HepG2 (cell line): Measurements from ENCODE around the gene ATP6V0D1. TPM values are rescaled to one million over a fixed set of nuclear protein-coding genes. Genes with fewer than 3 reads are reported as not detected.

Experiments used
- AKAP8 ChIP-seq: sonication (generic); formaldehyde crosslinking; IDR thresholded peaks from 2 replicates; pipeline ENCODE4 v1.5.1; 2020; ENCODE audit warnings: mild to moderate bottlenecking, missing genetic modification reagents
- ASH2L ChIP-seq: fragments of 300-600, 200-600 bp; sonication (generic); IDR thresholded peaks from 2 replicates; pipeline ENCODE4 v1.7.0; 2017; ENCODE audit warnings: low read depth, mild to moderate bottlenecking, moderate library complexity, mixed read lengths, low read length; ENCODE audit not compliant: insufficient read length
- DNMT1 ChIP-seq: sonication (generic); formaldehyde crosslinking; IDR thresholded peaks from 2 replicates; pipeline ENCODE4 v1.5.1; 2020; ENCODE audit warnings: mild to moderate bottlenecking, missing genetic modification reagents
- DR1 ChIP-seq: sonication (generic); formaldehyde crosslinking; IDR thresholded peaks from 2 replicates; pipeline ENCODE4 v1.8.0; 2021; ENCODE audit warnings: mild to moderate bottlenecking, missing genetic modification reagents, inconsistent platforms
- FOXC1 ChIP-seq: sonication (generic); formaldehyde crosslinking; IDR thresholded peaks from 2 replicates; pipeline ENCODE4 v1.8.0; 2022; ENCODE audit warnings: mild to moderate bottlenecking, missing genetic modification reagents, borderline replicate concordance
- HNRNPL ChIP-seq: fragments of 200-400 bp; formaldehyde crosslinking; IDR thresholded peaks from 2 replicates; pipeline ENCODE4 v1.6.1; 2017; ENCODE audit warnings: mild to moderate bottlenecking, low read depth, low read length
- JARID2 ChIP-seq: sonication (generic); formaldehyde crosslinking; IDR thresholded peaks from 2 replicates; pipeline ENCODE4 v1.8.1; 2023; ENCODE audit warnings: missing genetic modification reagents, inconsistent platforms; ENCODE audit not compliant: insufficient replicate concordance
- JUN ChIP-seq: sonication (generic); formaldehyde crosslinking; IDR thresholded peaks from 2 replicates; pipeline ENCODE4 v1.4.0; 2020; ENCODE audit warnings: mild to moderate bottlenecking, missing genetic modification reagents
- NR2C2 ChIP-seq: sonication (generic); formaldehyde crosslinking; IDR thresholded peaks from 2 replicates; pipeline ENCODE4 v1.4.0; 2020; ENCODE audit warnings: missing genetic modification reagents, mild to moderate bottlenecking, moderate library complexity, borderline replicate concordance
- SP2 ChIP-seq: sonication (generic); formaldehyde crosslinking; IDR thresholded peaks from 2 replicates; pipeline ENCODE4 v1.5.1; 2020; ENCODE audit warnings: mild to moderate bottlenecking, missing genetic modification reagents
- SP5 ChIP-seq: IDR thresholded peaks from 2 replicates; pipeline ENCODE4 v1.6.1; 2016; ENCODE audit warnings: low read depth, borderline replicate concordance
- XBP1 ChIP-seq: sonication (generic); formaldehyde crosslinking; IDR thresholded peaks from 2 replicates; pipeline ENCODE4 v1.5.0; 2020; ENCODE audit warnings: missing genetic modification reagents
- ZMAT3 ChIP-seq: sonication (generic); formaldehyde crosslinking; conservative IDR thresholded peaks from 2 replicates; pipeline ENCODE4 v1.7.0; 2021; ENCODE audit warnings: missing genetic modification reagents
- ZNF124 ChIP-seq: sonication (generic); formaldehyde crosslinking; IDR thresholded peaks from 2 replicates; pipeline ENCODE4 v1.4.0; 2020; ENCODE audit warnings: missing genetic modification reagents
- ZNF333 ChIP-seq: sonication (generic); formaldehyde crosslinking; IDR thresholded peaks from 2 replicates; pipeline ENCODE4 v1.4.0; 2020; ENCODE audit warnings: mild to moderate bottlenecking, missing genetic modification reagents, borderline replicate concordance
- ZNF432 ChIP-seq: sonication (generic); formaldehyde crosslinking; IDR thresholded peaks from 2 replicates; pipeline ENCODE4 v1.5.0; 2020; ENCODE audit warnings: missing genetic modification reagents, mild to moderate bottlenecking, borderline replicate concordance
- ZNF547 ChIP-seq: sonication (generic); formaldehyde crosslinking; IDR thresholded peaks from 2 replicates; pipeline ENCODE4 v1.5.1; 2020; ENCODE audit warnings: mild to moderate bottlenecking, missing genetic modification reagents
- ZNF557 ChIP-seq: sonication (generic); formaldehyde crosslinking; IDR thresholded peaks from 2 replicates; pipeline ENCODE4 v1.4.0; 2020; ENCODE audit warnings: missing genetic modification reagents
- ZNF569 ChIP-seq: sonication (generic); formaldehyde crosslinking; IDR thresholded peaks from 2 replicates; pipeline ENCODE4 v1.5.0; 2020; ENCODE audit warnings: mild to moderate bottlenecking, missing genetic modification reagents, moderate library complexity, borderline replicate concordance
- ZNF777 ChIP-seq: sonication (generic); formaldehyde crosslinking; IDR thresholded peaks from 2 replicates; pipeline ENCODE4 v1.4.0; 2020; ENCODE audit warnings: missing genetic modification reagents
- ZNF792 ChIP-seq: IDR thresholded peaks from 2 replicates; pipeline ENCODE4 v1.6.1; 2016
- polyA plus RNA-seq, 8 experiments: library from polyadenylated mRNA; depleted of rRNA in 3 of 8; stranded (reverse) in 7 of 8; unstranded in 1 of 8; fragments of >200 nt; fragmentation: Illumina TruSeq in 4 of 8; extraction: Trizol in 4 of 8; gene quantifications; 2 replicates each; pipeline versions ENCODE4 v1.2.1 to v1.2.3, GENCODE V29; 2011 to 2016; ENCODE audit warnings: low read depth in 4 of 8, missing spikeins in 1 of 8, mixed read lengths in 1 of 8; ENCODE audit not compliant: insufficient read depth in 1 of 8
- total RNA-seq, 5 experiments: library from RNA; depleted of rRNA; stranded (reverse); fragments of >200 nt; fragmentation: Illumina TruSeq; extraction: Trizol; gene quantifications; 2 replicates each; pipeline ENCODE4 v1.2.3, GENCODE V29; 2016; ENCODE audit warnings: low read depth in 1 of 5
- TF ChIP-seq, protein P1 (sequence below): sonication (generic); formaldehyde crosslinking; conservative IDR thresholded peaks from 2 replicates; pipeline ENCODE4 v1.8.1; 2023; ENCODE audit warnings: missing genetic modification reagents
- TF ChIP-seq, protein P2 (sequence below): sonication (generic); formaldehyde crosslinking; IDR thresholded peaks from 2 replicates; pipeline ENCODE4 v1.8.0; 2022; ENCODE audit warnings: low read depth, missing genetic modification reagents
- TF ChIP-seq, protein P3 (sequence below): IDR thresholded peaks from 2 replicates; pipeline ENCODE4 v1.6.1; 2012; ENCODE audit warnings: inconsistent platforms
- TF ChIP-seq, protein P4 (sequence below): IDR thresholded peaks from 2 replicates; pipeline ENCODE4 v1.6.1; 2016; ENCODE audit warnings: missing genetic modification reagents, missing compliant biosample characterization
- TF ChIP-seq, protein P5 (sequence below): IDR thresholded peaks from 2 replicates; pipeline ENCODE4 v1.6.1; 2016; ENCODE audit warnings: mild to moderate bottlenecking

Gene ATP6V0D1
- total and polyA plus RNA-seq, 2 of the 13 experiments (the other 11 are each of a cell fraction or from before 2014, with no cell fraction given) = 51.1 to 61.3 TPM

DNA sequence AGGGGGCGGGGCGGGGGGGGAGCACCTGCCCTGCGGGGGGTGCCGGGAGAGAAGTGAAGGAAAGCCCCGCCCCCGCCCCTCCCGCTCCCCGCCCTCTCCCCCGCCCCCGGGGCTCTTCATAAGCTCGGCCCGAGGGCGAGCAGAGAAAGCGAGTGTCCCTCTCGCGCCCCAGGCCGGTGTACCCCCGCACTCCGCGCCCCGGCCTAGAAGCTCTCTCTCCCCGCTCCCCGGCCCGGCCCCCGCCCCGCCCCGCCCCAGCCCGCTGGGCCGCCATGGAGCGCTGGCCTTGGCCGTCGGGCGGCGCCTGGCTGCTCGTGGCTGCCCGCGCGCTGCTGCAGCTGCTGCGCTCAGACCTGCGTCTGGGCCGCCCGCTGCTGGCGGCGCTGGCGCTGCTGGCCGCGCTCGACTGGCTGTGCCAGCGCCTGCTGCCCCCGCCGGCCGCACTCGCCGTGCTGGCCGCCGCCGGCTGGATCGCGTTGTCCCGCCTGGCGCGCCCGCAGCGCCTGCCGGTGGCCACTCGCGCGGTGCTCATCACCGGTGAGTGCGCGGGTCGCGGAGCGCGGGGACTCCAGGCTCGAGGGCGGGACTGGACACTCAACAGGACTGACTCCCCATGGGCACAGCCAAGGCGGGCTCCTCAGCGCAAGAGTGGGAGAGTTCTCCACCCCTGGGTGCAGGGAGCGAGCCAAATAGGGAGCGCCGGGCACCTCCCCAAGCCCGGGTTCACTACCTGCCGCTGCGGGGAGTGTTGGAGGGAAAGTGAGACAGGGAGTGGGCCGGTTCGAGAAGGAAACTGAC lies 49.8 kb downstream of the ATP6V0D1 start, which contains the start of gene HSD11B2 (continued):
- TF ChIP-seq ZNF569 (CRISPR knock-in tag) (0 out of 2 replicates have a peak, but pooled peaks have one; percentile 0), HNRNPL (peak; percentile 41; the same call in 1 of the 2 replicates), DNMT1 (CRISPR knock-in tag) (0 out of 2 replicates have a peak, but pooled peaks have one; percentile 33), ZNF777 (CRISPR knock-in tag) (peak; percentile 91), ZNF333 (CRISPR knock-in tag) (0 out of 2 replicates have a peak, but pooled peaks have one; percentile 28), SP5 (CRISPR knock-in tag) (no peak), AKAP8 (CRISPR knock-in tag) (no peak), ZMAT3 (no peak; the same call in 1 of the 2 replicates), DR1 (0 out of 2 replicates have a peak, but pooled peaks have one; percentile 7), ZNF557 (CRISPR knock-in tag) (no peak), ASH2L (no peak), ZNF792 (CRISPR knock-in tag) (no peak), JARID2 (CRISPR knock-in tag) (no peak), FOXC1 (CRISPR knock-in tag) (peak; percentile 41; the same call in 1 of the 2 replicates), ZNF124 (no peak), SP2 (no peak), ZNF547 (CRISPR knock-in tag) (0 out of 2 replicates have a peak, but pooled peaks have one; percentile 38), JUN (0 out of 2 replicates have a peak, but pooled peaks have one; percentile 14), ZNF432 (CRISPR knock-in tag) (no peak), XBP1 (no peak), NR2C2 (CRISPR knock-in tag) (no peak)
- TF ChIP-seq, protein P1, sequence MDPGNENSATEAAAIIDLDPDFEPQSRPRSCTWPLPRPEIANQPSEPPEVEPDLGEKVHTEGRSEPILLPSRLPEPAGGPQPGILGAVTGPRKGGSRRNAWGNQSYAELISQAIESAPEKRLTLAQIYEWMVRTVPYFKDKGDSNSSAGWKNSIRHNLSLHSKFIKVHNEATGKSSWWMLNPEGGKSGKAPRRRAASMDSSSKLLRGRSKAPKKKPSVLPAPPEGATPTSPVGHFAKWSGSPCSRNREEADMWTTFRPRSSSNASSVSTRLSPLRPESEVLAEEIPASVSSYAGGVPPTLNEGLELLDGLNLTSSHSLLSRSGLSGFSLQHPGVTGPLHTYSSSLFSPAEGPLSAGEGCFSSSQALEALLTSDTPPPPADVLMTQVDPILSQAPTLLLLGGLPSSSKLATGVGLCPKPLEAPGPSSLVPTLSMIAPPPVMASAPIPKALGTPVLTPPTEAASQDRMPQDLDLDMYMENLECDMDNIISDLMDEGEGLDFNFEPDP (CRISPR knock-in tag) = no peak
- TF ChIP-seq, protein P2, sequence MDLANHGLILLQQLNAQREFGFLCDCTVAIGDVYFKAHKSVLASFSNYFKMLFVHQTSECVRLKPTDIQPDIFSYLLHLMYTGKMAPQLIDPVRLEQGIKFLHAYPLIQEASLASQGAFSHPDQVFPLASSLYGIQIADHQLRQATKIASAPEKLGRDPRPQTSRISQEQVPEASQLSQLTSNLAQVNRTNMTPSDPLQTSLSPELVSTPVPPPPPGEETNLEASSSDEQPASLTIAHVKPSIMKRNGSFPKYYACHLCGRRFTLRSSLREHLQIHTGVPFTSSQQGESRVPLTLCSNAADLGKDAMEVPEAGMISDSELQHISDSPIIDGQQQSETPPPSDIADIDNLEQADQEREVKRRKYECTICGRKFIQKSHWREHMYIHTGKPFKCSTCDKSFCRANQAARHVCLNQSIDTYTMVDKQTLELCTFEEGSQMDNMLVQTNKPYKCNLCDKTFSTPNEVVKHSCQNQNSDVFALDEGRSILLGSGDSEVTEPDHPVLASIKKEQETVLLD (CRISPR knock-in tag) = peak; percentile 69; the same call in 1 of the 2 replicates
- TF ChIP-seq, protein P3, sequence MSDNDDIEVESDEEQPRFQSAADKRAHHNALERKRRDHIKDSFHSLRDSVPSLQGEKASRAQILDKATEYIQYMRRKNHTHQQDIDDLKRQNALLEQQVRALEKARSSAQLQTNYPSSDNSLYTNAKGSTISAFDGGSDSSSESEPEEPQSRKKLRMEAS = peak; percentile 49; the same call in 1 of the 2 replicates
- TF ChIP-seq, protein P4, sequence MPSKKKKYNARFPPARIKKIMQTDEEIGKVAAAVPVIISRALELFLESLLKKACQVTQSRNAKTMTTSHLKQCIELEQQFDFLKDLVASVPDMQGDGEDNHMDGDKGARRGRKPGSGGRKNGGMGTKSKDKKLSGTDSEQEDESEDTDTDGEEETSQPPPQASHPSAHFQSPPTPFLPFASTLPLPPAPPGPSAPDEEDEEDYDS (CRISPR knock-in tag) = peak; percentile 30; the same call in 1 of the 2 replicates
- TF ChIP-seq, protein P5, sequence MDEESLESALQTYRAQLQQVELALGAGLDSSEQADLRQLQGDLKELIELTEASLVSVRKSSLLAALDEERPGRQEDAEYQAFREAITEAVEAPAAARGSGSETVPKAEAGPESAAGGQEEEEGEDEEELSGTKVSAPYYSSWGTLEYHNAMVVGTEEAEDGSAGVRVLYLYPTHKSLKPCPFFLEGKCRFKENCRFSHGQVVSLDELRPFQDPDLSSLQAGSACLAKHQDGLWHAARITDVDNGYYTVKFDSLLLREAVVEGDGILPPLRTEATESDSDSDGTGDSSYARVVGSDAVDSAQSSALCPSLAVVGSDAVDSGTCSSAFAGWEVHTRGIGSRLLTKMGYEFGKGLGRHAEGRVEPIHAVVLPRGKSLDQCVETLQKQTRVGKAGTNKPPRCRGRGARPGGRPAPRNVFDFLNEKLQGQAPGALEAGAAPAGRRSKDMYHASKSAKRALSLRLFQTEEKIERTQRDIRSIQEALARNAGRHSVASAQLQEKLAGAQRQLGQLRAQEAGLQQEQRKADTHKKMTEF = no peak
